NCI-H2227 treated with DMSO at 0.1 percent for 48 hours (cell line): Measurements from ENCODE around the gene PEPD.

Experiments
- DNase-seq: peaks from one replicate; lab custom pipeline; 2025; lab: John Stamatoyannopoulos, UW

PEPD gene

DNA sequence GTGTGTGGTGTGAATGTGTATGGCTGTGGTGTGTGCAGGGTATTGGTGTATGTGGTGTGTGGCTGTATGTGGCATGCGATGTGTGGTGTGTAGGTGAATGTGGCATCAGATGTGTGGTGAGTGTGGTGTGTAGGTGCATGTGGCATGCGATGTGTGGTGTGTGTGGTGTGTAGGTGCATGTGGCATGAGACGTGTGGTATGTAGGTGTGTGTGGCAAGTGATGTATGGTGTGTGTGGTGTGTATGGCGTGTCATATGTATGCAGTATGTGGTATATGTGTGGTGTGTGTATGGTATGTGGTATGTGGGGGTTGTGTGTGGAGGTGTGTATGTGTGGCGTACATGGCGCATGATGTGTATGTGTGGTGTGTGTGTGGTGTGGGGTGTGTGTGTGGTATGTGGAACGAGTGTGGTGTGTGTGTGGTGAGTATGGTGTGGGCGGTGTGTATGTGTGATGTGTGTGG, 63.4 kb downstream of the PEPD start:
- no peak for DNase-seq

DNA sequence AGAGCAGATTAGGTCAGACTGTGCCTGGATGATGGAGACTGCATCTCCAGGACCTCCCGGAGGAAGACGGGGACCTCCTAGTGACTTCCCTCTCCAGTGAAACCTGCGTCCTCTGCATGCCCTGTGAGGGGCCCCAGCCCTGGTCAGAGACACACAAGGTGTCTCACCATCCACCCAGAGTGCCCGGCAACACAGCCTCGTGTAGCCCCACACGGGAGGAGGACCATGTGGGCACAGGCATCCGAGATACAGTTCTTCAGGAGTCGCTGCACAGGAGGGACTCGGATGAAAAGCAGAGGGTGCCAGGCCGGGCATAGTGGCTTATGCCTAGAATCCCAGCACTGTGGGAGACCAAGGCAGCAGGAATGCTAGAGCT, 64.8 kb downstream of the PEPD start:
- DNase-seq: no peak

DNA sequence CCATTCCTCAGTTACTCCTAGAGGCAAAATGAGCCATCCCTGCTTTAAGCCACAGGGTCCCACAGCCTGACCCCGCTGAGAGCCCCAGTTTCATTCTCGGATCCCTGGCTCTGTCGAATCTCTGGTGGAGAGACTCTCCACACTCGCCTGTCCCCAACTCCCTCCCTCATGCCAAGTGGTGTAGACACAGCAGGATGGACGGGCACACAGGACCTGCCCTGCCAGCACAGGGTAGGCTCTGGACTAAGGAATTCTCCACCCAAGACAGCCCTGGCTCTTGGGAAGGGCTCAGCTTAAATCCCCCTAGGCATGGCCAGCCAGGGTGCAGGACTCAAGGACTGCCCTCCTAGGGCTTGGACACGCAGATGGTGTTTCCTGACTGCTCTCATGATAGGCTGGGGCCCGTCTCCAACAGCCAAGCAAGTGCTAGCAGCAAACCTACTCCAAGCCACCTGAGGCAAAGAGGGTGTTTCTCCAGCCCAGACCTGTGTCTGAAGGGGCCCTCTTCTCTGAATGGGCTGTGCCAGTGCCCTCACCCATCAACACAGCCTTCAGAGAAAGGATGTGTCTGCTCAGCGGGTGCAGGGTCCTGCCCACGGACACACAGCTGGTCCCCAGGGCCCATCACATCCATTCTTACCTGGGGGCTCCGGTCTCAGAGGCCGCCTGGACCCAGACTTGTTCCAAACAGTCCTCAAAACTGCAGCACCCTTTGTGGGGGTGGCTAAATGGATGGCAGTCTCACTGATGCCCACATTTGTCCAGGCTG, 65.3 kb downstream of the PEPD start:
- no peak for DNase-seq

DNA sequence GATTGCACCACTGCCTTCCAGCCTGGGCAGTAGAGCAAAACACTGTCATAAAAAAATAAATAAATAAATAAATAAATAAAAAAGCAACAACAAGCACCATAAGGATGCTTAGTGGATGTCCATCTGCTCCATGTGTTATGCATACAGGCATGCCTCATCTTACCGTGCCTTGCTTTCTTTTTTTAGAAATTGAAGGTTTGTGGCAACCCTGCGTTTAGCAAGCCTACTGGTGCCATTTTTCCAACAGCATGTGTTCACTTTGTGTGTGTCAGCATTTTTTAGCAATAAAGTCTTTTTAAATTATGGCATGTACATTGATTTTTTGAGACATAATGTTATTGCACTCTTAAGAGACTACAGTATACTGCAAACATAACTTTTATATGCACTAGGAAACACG, 68.3 kb downstream of the PEPD start:
- no peak for DNase-seq

DNA sequence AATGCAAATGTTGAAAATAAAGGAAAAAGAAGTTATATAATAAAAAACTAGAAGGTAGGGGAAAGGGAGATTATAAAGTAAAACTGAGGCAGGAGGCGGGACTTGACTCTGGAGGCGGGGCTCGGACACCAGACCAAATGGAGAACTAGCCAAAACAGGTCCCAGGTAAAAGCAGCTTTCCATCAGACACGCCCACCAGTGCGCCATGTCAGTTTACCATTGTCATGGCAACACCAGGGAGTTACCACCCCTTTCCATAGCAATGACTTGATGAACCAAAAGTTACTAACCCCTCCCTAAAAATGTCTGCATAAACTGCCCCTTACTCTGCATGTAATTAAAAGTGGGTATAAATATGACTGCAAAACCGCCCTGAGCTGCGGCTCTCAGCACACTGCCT, 70.9 kb downstream of the PEPD start:
- DNase-seq: no peak

DNA sequence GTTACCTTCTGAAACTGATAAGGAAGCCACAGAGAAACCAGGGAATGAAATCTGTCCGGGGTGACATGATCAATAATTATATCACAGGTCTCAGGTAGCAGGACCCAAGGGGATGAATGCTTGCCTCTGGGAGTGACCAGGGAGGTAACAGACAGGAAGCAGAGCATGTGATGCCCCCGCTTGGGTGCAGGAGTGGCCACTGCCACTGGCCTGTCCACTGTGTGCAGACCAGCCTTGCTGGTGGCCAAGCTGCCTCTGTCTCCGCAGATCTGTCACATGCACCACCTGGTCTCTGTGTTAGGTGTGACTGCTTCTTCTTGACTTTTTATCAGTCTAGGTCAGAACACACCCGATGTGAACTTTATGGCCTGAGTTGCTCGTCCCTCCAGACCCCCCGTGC, 71.8 kb downstream of the PEPD start:
- no peak for DNase-seq

DNA sequence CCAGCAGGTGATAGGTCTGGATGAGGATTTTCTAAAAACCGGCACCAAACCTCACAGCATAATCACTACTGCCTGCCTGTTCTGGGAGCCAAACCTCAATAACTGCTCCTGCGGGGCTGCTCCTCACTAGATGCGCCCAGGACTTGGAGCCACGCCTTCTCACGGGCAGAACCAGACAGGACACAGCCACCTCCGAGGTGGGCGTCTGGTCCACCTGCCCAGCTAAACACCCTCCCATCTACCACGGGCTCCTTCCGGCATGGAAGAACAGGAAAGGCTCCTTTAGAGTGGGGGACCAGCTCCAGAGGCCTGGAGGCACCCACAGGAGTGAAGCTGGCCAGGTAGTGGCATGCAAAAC, 73.5 kb downstream of the PEPD start:
- DNase-seq: no peak

DNA sequence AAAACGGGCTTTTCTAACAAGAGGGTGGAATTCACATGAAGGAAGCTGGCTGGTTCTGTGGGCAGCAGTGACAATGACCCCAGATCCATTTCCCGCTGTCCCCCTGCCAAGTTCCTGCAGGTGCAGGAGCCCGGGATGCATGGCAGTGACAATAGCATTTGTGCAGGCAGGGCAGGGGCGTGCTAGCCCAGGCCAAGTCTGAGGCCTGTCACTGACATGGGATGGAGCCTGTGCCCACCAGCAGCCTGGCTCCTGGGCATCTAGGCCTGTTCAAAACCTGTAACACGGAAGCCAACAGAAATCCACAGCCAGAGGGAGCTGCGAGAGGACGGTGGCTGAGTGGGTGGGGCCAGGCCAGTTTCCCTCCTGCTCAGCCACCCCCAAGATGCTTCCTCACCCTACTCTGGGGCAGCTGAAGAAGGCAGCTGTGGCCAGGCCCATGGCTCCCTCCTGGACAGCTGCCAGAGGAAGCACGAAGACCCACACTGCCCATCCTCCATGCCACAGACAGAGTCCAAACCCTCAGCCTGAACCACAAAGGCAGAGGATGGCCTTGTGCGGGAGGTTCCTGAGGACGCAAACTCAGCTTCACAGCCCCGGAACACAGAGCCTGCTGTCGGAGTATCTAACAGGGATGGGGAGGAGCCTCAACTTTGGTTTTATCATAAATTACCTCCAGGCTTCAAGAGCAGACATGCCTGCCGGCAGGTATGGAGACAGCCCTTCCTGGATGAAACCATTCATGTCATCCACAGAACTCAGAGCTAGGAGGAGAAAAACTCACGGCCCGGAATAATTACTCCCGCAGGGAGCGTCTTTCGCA, 74.0 kb downstream of the PEPD start:
- DNase-seq: no peak

DNA sequence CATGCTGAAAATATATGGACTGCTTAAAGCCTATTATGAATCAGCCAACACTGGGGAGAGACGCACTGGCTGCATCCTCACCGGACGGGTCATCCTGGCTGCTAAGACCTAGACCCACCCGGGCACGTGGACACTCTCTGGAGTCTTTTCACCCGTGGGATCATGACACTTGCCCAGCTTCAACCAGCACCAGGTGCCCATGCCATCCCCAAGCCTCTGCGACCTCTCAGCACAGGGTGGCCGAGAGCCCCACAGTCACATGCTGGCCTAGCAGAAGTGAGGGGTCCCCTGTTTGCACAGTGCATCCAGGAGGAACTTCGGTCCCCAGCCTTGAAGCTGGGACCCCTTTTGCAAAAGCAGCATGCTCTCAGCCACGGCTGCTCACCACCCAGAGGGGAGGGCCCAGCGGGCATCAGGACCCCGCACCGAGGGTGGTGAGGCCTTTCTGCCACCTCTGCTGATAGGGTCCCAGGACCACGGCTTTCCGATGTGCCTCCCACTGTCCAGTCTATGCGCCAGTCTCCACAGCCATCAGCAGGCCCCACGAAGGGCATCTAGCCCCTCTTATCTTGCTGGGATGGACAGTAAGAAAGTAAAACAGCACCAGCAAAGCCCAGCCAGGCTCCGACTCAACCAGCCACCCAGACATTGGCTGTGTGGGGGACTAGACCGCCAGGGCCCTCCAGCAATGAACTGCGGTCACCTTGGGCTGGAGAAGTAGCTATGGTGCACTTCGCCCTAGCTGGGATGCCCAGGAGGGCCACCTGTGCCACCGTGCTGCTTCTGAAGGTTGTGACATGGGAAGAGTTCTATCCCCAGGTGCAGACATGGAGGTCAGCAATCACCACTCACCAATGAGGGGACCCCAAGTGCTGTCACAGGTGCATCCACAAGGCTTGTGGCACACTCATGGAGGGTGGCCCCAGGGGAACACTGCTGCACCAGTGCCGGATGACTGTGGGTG, 75.0 kb downstream of the PEPD start:
- no peak for DNase-seq

DNA sequence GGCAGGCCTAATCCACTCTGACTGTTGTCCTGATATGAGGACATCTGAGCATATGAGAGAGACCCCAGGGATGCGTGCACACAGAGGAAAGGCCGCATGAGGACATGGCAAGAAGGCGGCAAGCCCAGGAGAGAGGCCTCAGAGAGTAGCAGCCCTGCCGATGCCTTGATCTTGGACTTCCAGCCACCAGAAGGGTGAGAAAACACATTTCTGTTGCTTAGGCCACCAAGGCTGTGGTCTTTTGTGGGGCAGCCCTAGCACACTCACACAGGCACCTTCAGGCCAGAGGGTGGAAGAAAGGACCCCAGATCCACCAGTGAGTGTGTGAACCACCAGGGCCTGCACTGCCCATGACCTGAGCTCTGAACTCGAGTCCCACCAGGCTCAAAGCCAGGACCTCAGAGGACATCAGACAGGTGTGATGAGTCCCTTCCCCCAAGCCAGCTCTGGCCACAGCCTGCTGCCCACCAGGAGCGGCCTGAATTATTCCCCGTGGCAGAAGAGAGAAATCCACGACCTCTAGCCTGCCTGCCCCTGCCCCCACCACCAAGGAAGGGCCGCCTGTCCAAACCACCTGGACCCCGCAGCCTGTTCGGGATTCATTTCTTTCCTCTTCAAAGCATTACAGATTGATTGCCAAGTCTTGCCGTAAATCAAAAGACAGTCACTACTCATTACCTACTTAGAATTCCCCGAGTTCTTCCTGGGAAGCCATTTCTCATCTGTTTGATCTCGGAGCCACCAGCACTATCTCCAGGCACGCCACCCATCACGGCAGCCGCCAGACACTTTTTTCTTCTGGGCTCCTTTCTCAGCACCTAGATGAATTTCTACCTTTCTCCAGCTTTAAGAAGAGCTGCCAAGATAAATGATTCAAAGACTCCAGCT, 75.9 kb downstream of the PEPD start:
- DNase-seq: no peak

DNA sequence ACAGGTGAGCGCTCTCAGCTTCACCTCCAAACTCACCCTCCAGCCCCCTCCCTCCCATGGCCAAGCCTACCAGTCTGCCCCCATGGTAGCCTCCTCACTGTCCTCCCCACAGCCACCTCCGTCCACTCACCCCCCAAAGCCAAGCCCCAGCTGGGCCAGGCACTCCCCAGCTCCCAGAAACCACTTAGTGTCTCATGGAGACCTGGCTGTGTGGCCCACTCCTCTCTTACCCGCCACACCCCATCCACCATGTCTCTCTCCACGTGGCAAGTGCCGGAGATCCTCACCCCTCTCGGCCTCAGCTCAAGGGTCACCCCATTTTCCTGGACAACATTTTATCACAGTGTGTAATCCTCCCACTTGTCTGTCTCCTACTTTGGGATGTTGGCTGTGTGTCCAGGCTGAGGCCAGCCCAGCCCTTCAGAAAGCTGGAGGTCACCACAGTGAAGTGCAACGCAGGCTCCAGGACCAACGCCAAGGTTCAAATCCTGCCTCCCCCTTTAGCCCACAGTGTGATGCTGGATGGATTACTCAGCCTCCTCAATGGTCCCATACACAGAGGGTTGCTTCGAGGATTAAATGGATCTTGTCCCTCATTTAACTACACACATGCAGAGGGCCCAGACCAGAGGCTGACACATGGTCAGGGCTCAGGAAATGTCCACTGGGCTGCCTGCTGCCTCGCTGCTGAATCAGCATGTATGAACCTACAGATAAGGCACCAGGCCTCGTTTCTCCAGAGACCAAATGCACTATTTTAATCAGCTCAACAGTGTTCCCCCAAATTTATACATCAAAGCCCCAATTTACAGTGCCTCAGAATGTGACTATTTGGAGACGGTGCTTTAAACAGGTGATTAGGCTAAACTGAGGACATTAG, 76.8 kb downstream of the PEPD start:
- DNase-seq: no peak

DNA sequence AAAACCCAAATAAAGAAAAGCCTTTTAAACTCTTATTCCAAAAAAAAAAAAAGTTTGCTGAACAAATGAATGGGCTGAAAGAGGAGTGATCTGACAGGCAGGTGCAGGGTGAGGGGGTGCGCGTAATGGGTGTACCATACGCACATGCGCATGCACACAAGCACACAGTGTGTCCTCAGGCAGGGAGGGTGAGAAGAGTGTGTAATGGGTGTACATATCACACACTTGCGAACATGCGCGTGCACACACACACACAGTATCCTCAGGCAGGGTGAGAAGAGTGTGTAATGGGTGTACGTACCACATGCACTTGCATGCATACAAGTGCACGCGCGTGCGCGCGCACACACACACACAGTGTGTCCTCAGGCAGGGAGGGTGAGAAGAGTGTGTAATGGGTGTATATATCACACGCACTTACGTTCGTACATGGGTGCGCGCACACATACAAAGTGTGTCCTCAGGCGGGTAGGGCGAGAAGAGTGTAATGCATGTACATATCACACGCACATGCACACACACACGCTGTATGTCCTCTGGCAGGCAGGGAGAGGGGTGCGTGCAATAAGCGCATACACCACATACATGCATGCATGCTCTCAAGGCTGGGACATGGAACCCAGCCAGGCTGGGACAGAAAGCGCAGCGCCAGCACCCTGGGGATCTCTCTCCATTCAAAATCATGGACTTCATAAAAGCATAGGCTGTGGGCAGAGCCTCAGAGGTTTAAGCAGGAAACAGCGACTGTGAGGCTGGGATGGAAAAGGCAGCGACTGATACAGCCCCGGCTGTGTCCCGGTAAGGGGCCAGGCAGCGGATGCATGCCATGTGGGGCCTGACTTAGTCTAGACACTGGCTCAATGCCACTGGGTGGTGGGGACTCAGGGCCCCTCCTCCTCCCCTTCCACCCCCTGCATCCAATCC, 77.7 kb downstream of the PEPD start:
- DNase-seq: no peak

DNA sequence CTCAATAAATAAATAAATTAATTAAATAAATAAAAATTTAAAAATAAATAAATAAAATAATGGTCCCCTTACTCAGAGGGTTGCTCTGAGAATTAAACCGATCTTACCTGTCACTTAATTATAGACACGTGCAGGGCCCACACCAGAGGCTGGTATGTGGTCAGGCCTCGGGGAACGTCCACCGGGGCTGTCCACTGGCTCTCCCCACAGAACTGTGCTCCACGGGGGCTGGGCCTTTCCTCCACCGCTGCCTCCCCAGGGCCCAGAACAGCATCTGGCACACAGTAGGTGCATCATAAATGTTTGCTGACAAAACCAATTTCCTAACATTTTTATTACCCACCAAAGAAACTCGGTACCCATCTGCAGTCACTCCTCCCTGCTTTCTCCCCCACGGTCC, 78.9 kb downstream of the PEPD start:
- no peak for DNase-seq

DNA sequence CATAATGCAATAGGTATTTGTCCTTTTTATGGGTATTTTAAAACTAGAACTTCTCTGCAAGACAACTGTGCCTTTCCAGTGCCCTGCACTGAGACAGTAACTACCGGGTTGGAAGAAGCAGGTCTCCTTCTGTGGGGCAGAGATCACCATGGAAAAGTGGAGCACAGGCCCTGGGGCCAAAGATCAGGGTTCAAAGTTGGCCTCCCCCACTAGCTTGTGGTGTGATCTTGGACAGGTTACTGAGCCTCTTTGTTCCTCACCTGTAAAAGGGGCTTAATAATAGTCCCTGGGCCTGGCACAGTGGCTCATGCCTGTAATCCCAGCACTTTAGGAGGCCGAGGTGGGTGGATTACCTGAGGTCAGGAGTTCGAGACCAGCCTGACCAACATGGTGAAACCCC, 79.8 kb downstream of the PEPD start:
- DNase-seq: no peak

DNA sequence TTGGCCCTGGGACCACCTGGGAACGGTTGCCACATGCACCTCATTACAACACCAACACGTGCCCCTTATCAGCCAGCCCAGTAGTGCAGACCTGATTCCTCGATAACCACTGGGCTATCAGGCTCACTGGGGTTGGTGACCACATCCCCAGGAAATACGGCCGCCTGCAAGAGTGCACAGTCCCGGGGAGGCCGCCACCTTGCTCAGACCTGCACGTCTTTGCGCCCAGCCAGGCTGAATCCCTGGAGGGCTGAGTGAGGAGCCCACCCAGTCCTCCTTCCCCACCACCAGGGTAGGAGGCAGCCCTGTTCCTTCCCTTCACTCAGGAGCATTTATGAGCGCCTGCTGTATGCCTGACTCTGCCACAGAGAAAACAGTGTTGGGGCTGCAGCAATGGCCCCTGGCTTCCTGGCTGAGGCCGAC, 80.3 kb downstream of the PEPD start:
- DNase-seq: no peak

DNA sequence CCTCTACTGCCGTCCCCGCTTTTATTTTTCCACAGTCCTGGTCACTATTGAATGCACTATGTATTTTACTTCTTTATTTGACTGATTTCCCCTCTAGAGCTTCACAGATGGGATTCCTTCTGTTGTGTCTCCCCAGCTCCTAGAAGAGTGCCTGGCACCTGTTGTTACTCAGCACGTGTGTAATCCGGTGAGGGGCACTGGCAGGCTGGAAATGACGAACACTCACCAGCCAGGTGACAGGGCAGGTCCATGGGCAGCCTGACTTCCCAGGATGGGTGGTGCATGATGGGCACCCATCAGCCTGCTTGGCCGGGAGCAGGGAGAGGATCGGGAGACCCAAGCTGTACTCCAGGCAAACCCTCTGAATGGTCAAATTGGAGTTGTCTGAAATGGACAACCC, 80.9 kb downstream of the PEPD start:
- no peak for DNase-seq

DNA sequence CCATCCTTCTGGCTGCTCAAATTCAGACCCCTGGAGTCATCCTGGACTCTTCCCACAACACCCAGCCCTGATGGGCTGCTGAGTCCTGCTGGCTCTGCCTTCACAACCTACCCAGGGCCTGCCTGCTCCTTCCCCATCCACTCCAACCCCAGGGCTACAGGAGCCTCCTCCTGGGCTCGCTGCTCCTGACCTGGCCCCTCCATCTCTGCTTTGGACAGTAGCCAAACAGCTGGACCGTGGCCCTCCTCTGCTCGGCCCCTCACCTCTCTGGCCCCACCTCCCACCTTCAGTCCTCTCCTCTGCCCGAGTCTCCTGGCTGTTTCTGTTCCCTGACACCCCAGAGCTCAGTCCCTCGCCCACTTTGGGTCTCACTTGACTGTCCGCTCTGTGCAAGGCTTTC, 81.3 kb downstream of the PEPD start:
- DNase-seq: no peak

DNA sequence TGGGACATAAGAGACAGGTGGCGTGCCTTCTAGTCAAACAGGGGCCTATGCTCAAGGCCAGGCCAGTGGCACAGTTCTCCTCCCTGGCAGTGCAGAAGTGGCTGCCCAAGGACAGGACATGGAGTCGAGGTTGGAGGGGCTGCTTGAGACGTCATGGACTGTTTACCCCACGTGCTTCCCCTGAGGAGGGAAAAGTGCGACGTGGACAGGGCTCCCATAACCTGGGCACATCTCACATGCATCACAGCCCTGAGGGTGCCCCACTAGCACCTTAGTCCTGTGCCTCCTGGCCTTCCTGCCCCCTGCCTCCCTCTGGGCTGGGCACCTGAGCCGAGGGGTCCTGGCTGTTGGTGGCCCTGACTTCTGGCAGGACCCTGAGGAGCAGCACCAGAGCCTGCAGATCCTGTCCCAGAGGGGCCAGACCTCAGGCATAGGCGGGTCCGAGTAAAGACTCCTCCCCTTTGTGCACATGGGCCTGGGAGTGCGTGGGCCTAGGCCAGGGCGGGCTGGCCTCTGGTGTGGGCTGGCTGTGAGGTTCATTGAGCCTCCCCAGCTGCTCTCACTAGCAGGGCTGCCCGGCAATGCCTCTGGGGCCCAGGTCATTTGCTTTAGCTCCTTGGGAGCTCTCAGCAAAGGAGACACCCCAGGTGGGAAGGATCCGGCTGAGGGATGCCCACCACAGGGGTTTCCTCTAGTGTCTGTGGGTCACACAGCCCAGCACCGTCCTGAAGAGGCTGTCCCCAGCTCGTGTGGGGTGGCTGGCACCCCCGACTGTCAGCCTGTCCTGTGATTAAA, 82.4 kb downstream of the PEPD start:
- no peak for DNase-seq
